Natural killer cell (primary cell): Measurements from ENCODE around the gene KNG1. TPM values are rescaled to one million over a fixed set of nuclear protein-coding genes. Genes with fewer than 3 reads are reported as not detected.
A peak's percentile ranks its signal among the peaks of the same experiment; 100 is the strongest.

Experiments
- ATAC-seq, 3 donors: fragments of 150-1000 bp in 2 of 3; fragments of 200-7000 bp in 1 of 3; cut with Tn5 transposase; 1 replicate in 1 of 3; 2 replicates in 2 of 3; pipeline ENCODE4 v1.10.0; 2021; ENCODE audit warnings: mild to moderate bottlenecking in 2 of 3, moderate library complexity in 2 of 3
- DNase-seq, 2 donors: peaks; one replicate each; pipeline versions ENCODE4 v3.0.0 to v3.0.0-alpha.2; 2013 to 2021; ENCODE audit warnings: mixed read lengths in 1 of 2
- H3K27ac ChIP-seq: one replicate; pipeline ENCODE4 v1.5.1; 2013; ENCODE audit warnings: mild to moderate bottlenecking, low read length
- H3K27me3 ChIP-seq: one replicate; pipeline ENCODE4 v1.6.1; 2013; ENCODE audit warnings: low read length; ENCODE audit not compliant: control insufficient read depth, insufficient read depth
- H3K36me3 ChIP-seq: one replicate; pipeline ENCODE4 v1.6.1; 2013; ENCODE audit warnings: low read length; ENCODE audit not compliant: control insufficient read depth, insufficient read depth
- H3K4me1 ChIP-seq: one replicate; pipeline ENCODE4 v1.6.1; 2013; ENCODE audit warnings: low read length; ENCODE audit not compliant: control insufficient read depth, insufficient read depth
- H3K4me3 ChIP-seq: one replicate; pipeline ENCODE4 v1.5.1; 2013; ENCODE audit warnings: low read length
- H3K9me3 ChIP-seq: one replicate; pipeline ENCODE4 v1.6.1; 2013; ENCODE audit warnings: low read length; ENCODE audit not compliant: control insufficient read depth, insufficient read depth
- H3K27ac Mint-ChIP-seq, 2 donors: one replicate each; pipeline ENCODE4 v1.8.0; 2022; ENCODE audit warnings: mild to moderate bottlenecking in 2 of 2, mixed read lengths in 2 of 2, moderate library complexity in 1 of 2
- H3K27me3 Mint-ChIP-seq, 2 donors: one replicate each; pipeline ENCODE4 v1.8.0; 2022; ENCODE audit warnings: low read depth in 2 of 2, mixed read lengths in 2 of 2
- H3K36me3 Mint-ChIP-seq: one replicate; pipeline ENCODE4 v1.8.0; 2022; ENCODE audit warnings: mixed read lengths
- H3K4me1 Mint-ChIP-seq, 2 donors: one replicate each; pipeline ENCODE4 v1.8.0; 2022; ENCODE audit warnings: mixed read lengths in 2 of 2
- H3K4me3 Mint-ChIP-seq: one replicate; pipeline ENCODE4 v1.8.0; 2022; ENCODE audit warnings: mild to moderate bottlenecking, moderate library complexity, mixed read lengths
- H3K9me3 Mint-ChIP-seq, 2 donors: one replicate each; pipeline ENCODE4 v1.8.0; 2022; ENCODE audit warnings: mixed read lengths in 2 of 2
- CTCF ChIP-seq: fragments of 200-600 bp; IDR thresholded peaks from one replicate; pipeline ENCODE4 v1.8.0; 2022; ENCODE audit warnings: antibody characterized with exemption
- WGBS: methylation state at CpG from one replicate; pipeline ENCODE4 v1.1.7; 2013; ENCODE audit warnings: missing lambda C conversion rate; ENCODE audit not compliant: insufficient coverage; 5-methylcytosine and 5-hydroxymethylcytosine counted together
- intact Hi-C: fragments of 100-400 bp; cut with micrococcal nuclease; formaldehyde crosslinking; loops from one replicate; pipeline ENCODE4 v1.14.2; 2022
- total RNA-seq, 4 donors: library from RNA; stranded (reverse); fragments of 120-200 nt in 1 of 4; gene quantifications; one replicate each; pipeline versions ENCODE4 v1.2.3 to v1.2.4, GENCODE V29; 2013 to 2022

Gene KNG1
- total RNA-seq, 3 donors from 2014 or later (not counting 1 experiment from before 2014, with no cell fraction given) = not detected

- peaks cover 21% of the 10 kb centered on the region for H3K4me1 ChIP-seq
Observed at GRCh38 chr3:186786922-186787321, 69.8 kb downstream of the KNG1 start.

GRCh38 chr3:186787642-186788481 lies 70.7 kb downstream of the KNG1 start:
- H3K27me3 ChIP-seq = no peaks in the 10 kb centered on the region
- intact Hi-C loops = no loop called here
- Mint-ChIP-seq H3K36me3 (peaks cover 56% of the 10 kb centered on the region), H3K27me3 (no peaks in the 10 kb centered on the region), H3K27ac (peak overlapping the region; percentile 66 to 95), H3K4me3 (peak overlapping the region; percentile 55), H3K9me3 (no peaks in the 10 kb centered on the region), H3K4me1 (peaks cover 61 to 62% of the 10 kb centered on the region in 2 donors)
- H3K9me3 ChIP-seq = no peaks in the 10 kb centered on the region
- ATAC-seq (no peak), DNase-seq (peak in 1 of 2 donors; percentile 34)
- peaks cover 74% of the 10 kb centered on the region for H3K36me3 ChIP-seq
- TF ChIP-seq CTCF = no peak
- H3K4me1 ChIP-seq = peaks cover 18% of the 10 kb centered on the region
- WGBS = 76% methylated on average over 14 of the region's 15 CpGs
- no peak overlapping the region for H3K27ac ChIP-seq
- H3K4me3 ChIP-seq = no peak overlapping the region

More at GRCh38 chr3:186786922-186787321, 69.8 kb downstream of the KNG1 start:
- H3K27ac ChIP-seq = peak overlapping the region; percentile 6
- H3K36me3 ChIP-seq = peaks cover 68% of the 10 kb centered on the region
- DNase-seq = peak in 1 of 2 donors; percentile 23
- H3K4me3 ChIP-seq = no peak overlapping the region
- Mint-ChIP-seq H3K9me3 (no peaks in the 10 kb centered on the region), H3K27me3 (no peaks in the 10 kb centered on the region), H3K27ac (peak overlapping the region; percentile 66 to 95), H3K4me3 (peak overlapping the region; percentile 63), H3K36me3 (peaks cover 56% of the 10 kb centered on the region), H3K4me1 (peaks cover 67 to 68% of the 10 kb centered on the region in 2 donors)
- no peaks in the 10 kb centered on the region for H3K9me3 ChIP-seq
- no peaks in the 10 kb centered on the region for H3K27me3 ChIP-seq
- WGBS = 57% methylated on average over 3 of the region's 3 CpGs
- intact Hi-C loops = no loop called here
- no peak for TF ChIP-seq CTCF
- no peak for ATAC-seq

- peak overlapping the region; percentile 66 to 95 for H3K27ac Mint-ChIP-seq
- Histone ChIP-seq H3K4me3 (no peak overlapping the region), H3K36me3 (peaks cover 78% of the 10 kb centered on the region), H3K27me3 (no peaks in the 10 kb centered on the region), H3K9me3 (no peaks in the 10 kb centered on the region), H3K4me1 (peaks cover 18% of the 10 kb centered on the region), H3K27ac (peak overlapping the region; percentile 7)
- no peak for TF ChIP-seq CTCF
- no peak for ATAC-seq
- no peaks in the 10 kb centered on the region for H3K27me3 Mint-ChIP-seq
- intact Hi-C loops = no loop called here
- H3K9me3 Mint-ChIP-seq = no peaks in the 10 kb centered on the region
- WGBS = 58% methylated on average over 13 of the region's 13 CpGs
- peaks cover 56% of the 10 kb centered on the region in 2 donors for H3K4me1 Mint-ChIP-seq
- peak in 1 of 2 donors; percentile 44 for DNase-seq
- peak overlapping the region; percentile 55 for H3K4me3 Mint-ChIP-seq
- peaks cover 50% of the 10 kb centered on the region for H3K36me3 Mint-ChIP-seq
Observed at GRCh38 chr3:186788482-186789370, 71.6 kb downstream of the KNG1 start.
